HepG2 (cell line): ENCODE data around the gene TMEM185B. TPM values are rescaled to one million over a fixed set of nuclear protein-coding genes. Genes with fewer than 3 reads are reported as not detected.

ENCODE experiments used
- ATAC-seq: fragments of 200-7000 bp; cut with Tn5 transposase; 3 replicates; pipeline ENCODE4 v1.9.1; 2020; ENCODE audit warnings: mild to moderate bottlenecking, moderate library complexity
- BruUV-seq: library from RNA; stranded (reverse); fragments of 400-500 nt; replicated peaks from 2 replicates; lab custom pipeline; 2021; lab: Mats Ljungman, UMichigan
- CTCF ChIA-PET: fragments of 300-600 bp; formaldehyde crosslinking; extraction: SDS; loops from one replicate; lab custom pipeline; 2021; ENCODE audit warnings: low total read pairs, inconsistent platforms, low intra/inter-chr PET ratio; lab: Yijun Ruan, JAX
- POLR2A ChIA-PET: fragments of 350-600 bp; sonication (Branson Sonifier 250); formaldehyde crosslinking; loops from one replicate; lab custom pipeline; 2020; ENCODE audit warnings: antibody characterized with exemption, inconsistent platforms; lab: Yijun Ruan, JAX
- DNase-seq: peaks from one replicate; pipeline ENCODE4 v3.0.0-alpha.2; 2015; ENCODE audit warnings: low spot score
- FAIRE-seq: peaks from 3 replicates; lab custom pipeline; 2011; peaks lifted over from hg19 to GRCh38; lab: Jason Lieb, UNC
- H2AFZ ChIP-seq: one replicate; pipeline ENCODE4 v1.6.1; 2011; ENCODE audit warnings: low read length, inconsistent platforms
- H3K27ac ChIP-seq: fragments of 300-600 bp; 3 replicates; pipeline ENCODE4 v1.8.0; 2011; ENCODE audit warnings: mixed run types, mild to moderate bottlenecking, mixed read lengths, low read length, inconsistent platforms; ENCODE audit not compliant: insufficient read depth; ENCODE audit errors: extremely low read length
- H3K27me3 ChIP-seq, 2 experiments: fragments of 200-600 bp in 1 of 2; 2 replicates in 1 of 2; 3 replicates in 1 of 2; pipeline versions ENCODE4 v1.6.0 to v1.8.0; 2011; ENCODE audit warnings: low read length in 2 of 2, mild to moderate bottlenecking in 2 of 2, moderate library complexity in 2 of 2, inconsistent platforms in 1 of 2; ENCODE audit not compliant: insufficient read depth in 2 of 2, control insufficient read depth in 1 of 2
- H3K36me3 ChIP-seq, 2 experiments: fragments of 200-600 bp in 1 of 2; replicated peaks in 1 of 2; 2 replicates in 1 of 2; 3 replicates in 1 of 2; pipeline versions ENCODE4 v1.5.1 to v1.8.0; 2011; ENCODE audit warnings: low read length in 2 of 2, inconsistent platforms in 1 of 2; ENCODE audit not compliant: insufficient read depth in 2 of 2, control insufficient read depth in 1 of 2
- H3K4me1 ChIP-seq: 2 replicates; pipeline ENCODE4 v1.5.1; 2012; ENCODE audit warnings: low read length, inconsistent platforms; ENCODE audit not compliant: insufficient read depth
- H3K4me2 ChIP-seq: 2 replicates; pipeline ENCODE4 v1.6.0; 2011; ENCODE audit warnings: low read depth, low read length, inconsistent platforms
- H3K4me3 ChIP-seq, 3 experiments: fragments of 200-600 bp in 1 of 3; sonication (generic), shearing (Covaris generic) in 1 of 3; replicated peaks in 1 of 3; 2 replicates each; pipeline ENCODE4 v1.5.1; 2011 to 2016; ENCODE audit warnings: low read length in 3 of 3, inconsistent platforms in 2 of 3, low read depth in 2 of 3, mild to moderate bottlenecking in 2 of 3, control low read depth in 1 of 3, mixed read lengths in 1 of 3; ENCODE audit not compliant: insufficient read depth in 1 of 3
- H3K79me2 ChIP-seq: one replicate; pipeline ENCODE4 v1.6.1; 2011; ENCODE audit warnings: low read length, inconsistent platforms; ENCODE audit not compliant: insufficient read depth
- H3K9ac ChIP-seq: 2 replicates; pipeline ENCODE4 v1.6.0; 2011; ENCODE audit warnings: mild to moderate bottlenecking, low read depth, low read length, inconsistent platforms; ENCODE audit not compliant: insufficient read depth
- H3K9me3 ChIP-seq: 2 replicates; pipeline ENCODE4 v1.5.1; 2012; ENCODE audit warnings: mild to moderate bottlenecking, low read length
- H4K20me1 ChIP-seq: 2 replicates; pipeline ENCODE4 v1.6.0; 2011; ENCODE audit warnings: inconsistent platforms, mild to moderate bottlenecking, low read length, moderate library complexity; ENCODE audit not compliant: insufficient read depth
- BRF2 ChIP-seq: sonication (generic); formaldehyde crosslinking; IDR thresholded peaks from 2 replicates; pipeline ENCODE4 v1.8.1; 2022; ENCODE audit warnings: mild to moderate bottlenecking, missing genetic modification reagents
- CBX2 ChIP-seq, 2 experiments: fragments of 200-600 bp in 1 of 2; sonication (generic); formaldehyde crosslinking in 1 of 2; IDR thresholded peaks; 2 replicates each; pipeline versions ENCODE4 v1.7.0 to v1.8.1; 2018 to 2022; ENCODE audit warnings: low read depth in 2 of 2, low read length in 1 of 2, mild to moderate bottlenecking in 1 of 2, missing genetic modification reagents in 1 of 2
- CHD2 ChIP-seq: IDR thresholded peaks from 2 replicates; pipeline ENCODE4 v1.6.1; 2011; ENCODE audit warnings: low read depth, low read length, improper control_type of control experiment
- LCORL ChIP-seq, 2 experiments: fragments of 450-650 bp in 1 of 2; sonication (generic) in 1 of 2; formaldehyde crosslinking in 1 of 2; IDR thresholded peaks; 2 replicates each; pipeline versions ENCODE4 v1.5.0 to v1.6.1; 2017 to 2020; ENCODE audit warnings: antibody characterized with exemption in 1 of 2, missing genetic modification reagents in 1 of 2
- PHF21A ChIP-seq: sonication (generic); formaldehyde crosslinking; IDR thresholded peaks from 2 replicates; pipeline ENCODE4 v1.5.0; 2020; ENCODE audit warnings: mild to moderate bottlenecking, missing genetic modification reagents
- RFXANK ChIP-seq: IDR thresholded peaks from 2 replicates; pipeline ENCODE4 v1.6.1; 2016
- SALL2 ChIP-seq: sonication (generic); formaldehyde crosslinking; IDR thresholded peaks from 2 replicates; pipeline ENCODE4 v1.8.1; 2023; ENCODE audit warnings: mild to moderate bottlenecking, missing genetic modification reagents, inconsistent platforms
- SAP130 ChIP-seq: IDR thresholded peaks from 2 replicates; pipeline ENCODE4 v1.6.1; 2016; ENCODE audit warnings: low read depth
- SETDB1 ChIP-seq: sonication (generic); formaldehyde crosslinking; IDR thresholded peaks from 2 replicates; pipeline ENCODE4 v1.5.1; 2020; ENCODE audit warnings: missing genetic modification reagents, mild to moderate bottlenecking, borderline replicate concordance
- SP5 ChIP-seq: IDR thresholded peaks from 2 replicates; pipeline ENCODE4 v1.6.1; 2016; ENCODE audit warnings: low read depth, borderline replicate concordance
- ZNF121 ChIP-seq: sonication (generic); formaldehyde crosslinking; IDR thresholded peaks from 2 replicates; pipeline ENCODE4 v1.5.0; 2020; ENCODE audit warnings: mild to moderate bottlenecking, missing genetic modification reagents
- ZNF543 ChIP-seq: sonication (generic); formaldehyde crosslinking; IDR thresholded peaks from 2 replicates; pipeline ENCODE4 v1.4.0; 2020; ENCODE audit warnings: mild to moderate bottlenecking, missing genetic modification reagents
- ZNF7 ChIP-seq: IDR thresholded peaks from 2 replicates; pipeline ENCODE4 v1.6.1; 2016; ENCODE audit warnings: missing biosample characterization, missing genetic modification reagents
- ZNF710 ChIP-seq: sonication (generic); formaldehyde crosslinking; IDR thresholded peaks from 2 replicates; pipeline ENCODE4 v1.5.0; 2020; ENCODE audit warnings: mild to moderate bottlenecking, missing genetic modification reagents, borderline replicate concordance
- WGBS: methylation state at CpG from one replicate; pipeline ENCODE4 v1.1.6; 2017; ENCODE audit warnings: low lambda C conversion rate; 5-methylcytosine and 5-hydroxymethylcytosine counted together
- in situ Hi-C: cut with HindIII; loops from 2 replicates; pipeline ENCODE4 v1.10.0; 2017; ENCODE audit warnings: low pct_unique_long_range_greater_than_20kb; ENCODE audit not compliant: extremely low pct_ligation_motif_present
- intact Hi-C: fragments of 100-400 bp; cut with micrococcal nuclease; formaldehyde crosslinking; loops from one replicate; pipeline ENCODE4 v1.10.0; 2022; ENCODE audit not compliant: unreplicated experiment
- polyA plus RNA-seq, 8 experiments: library from polyadenylated mRNA; depleted of rRNA in 3 of 8; stranded (reverse) in 7 of 8; unstranded in 1 of 8; fragments of >200 nt; fragmentation: Illumina TruSeq in 4 of 8; extraction: Trizol in 4 of 8; gene quantifications; 2 replicates each; pipeline versions ENCODE4 v1.2.1 to v1.2.3, GENCODE V29; 2011 to 2016; ENCODE audit warnings: low read depth in 4 of 8, missing spikeins in 1 of 8, mixed read lengths in 1 of 8; ENCODE audit not compliant: insufficient read depth in 1 of 8
- total RNA-seq, 5 experiments: library from RNA; depleted of rRNA; stranded (reverse); fragments of >200 nt; fragmentation: Illumina TruSeq; extraction: Trizol; gene quantifications; 2 replicates each; pipeline ENCODE4 v1.2.3, GENCODE V29; 2016; ENCODE audit warnings: low read depth in 1 of 5
- TF ChIP-seq, protein P1 (sequence below): sonication (generic); formaldehyde crosslinking; IDR thresholded peaks from 2 replicates; pipeline ENCODE4 v1.4.0; 2020; ENCODE audit warnings: mild to moderate bottlenecking, missing genetic modification reagents
- TF ChIP-seq, protein P2 (sequence below): sonication (generic); formaldehyde crosslinking; IDR thresholded peaks from 2 replicates; pipeline ENCODE4 v1.5.0; 2020; ENCODE audit warnings: mild to moderate bottlenecking, missing genetic modification reagents, moderate library complexity
- TF ChIP-seq, protein P3 (sequence below): sonication (generic); formaldehyde crosslinking; IDR thresholded peaks from 2 replicates; pipeline ENCODE4 v1.4.0; 2020; ENCODE audit warnings: mild to moderate bottlenecking, missing genetic modification reagents

TMEM185B gene
- total and polyA plus RNA-seq, 2 of the 13 experiments (the other 11 are each of a cell fraction or from before 2014, with no cell fraction given): 5.6 to 7.0 TPM

GRCh38 chr2:120204022-120204405, 19.2 kb downstream of the TMEM185B start:
- no peaks in the 10 kb centered on the region for H3K36me3 ChIP-seq
- DNase-seq (peak; percentile 45), FAIRE-seq (peak; percentile 56), ATAC-seq (peak; percentile 96)
- H3K27me3 ChIP-seq: peaks cover 2 to 26% of the 10 kb centered on the region in 2 experiments; a peak in 3 of 5 replicates
- H3K27ac ChIP-seq: no peak overlapping the region
- peaks cover 25% of the 10 kb centered on the region for H3K4me1 ChIP-seq
- no TSS peak for BruUV-seq
- 0% methylated on average over 4 of the region's 5 CpGs for WGBS
- no peak overlapping the region for H3K9ac ChIP-seq
- H3K4me2 ChIP-seq: peak overlapping the region; percentile 83
- no peaks in the 10 kb centered on the region for H3K79me2 ChIP-seq
- ChIA-PET POLR2A (no interaction called here), CTCF (no interaction called here)
- H3K9me3 ChIP-seq: no peaks in the 10 kb centered on the region
- intact Hi-C loops (no loop called here), in situ Hi-C loops (loop anchor here (10.0 kb wide), 1 partner anchor 111 kb away; no protein-coding TSS in a partner anchor)
- no peaks in the 10 kb centered on the region for H4K20me1 ChIP-seq
- H2AFZ ChIP-seq: peak overlapping the region; percentile 24
- H3K4me3 ChIP-seq: peak overlapping the region in 2 of 3 experiments; percentile 1 to 66; a peak in 3 of 6 replicates
- TF ChIP-seq, protein P1, sequence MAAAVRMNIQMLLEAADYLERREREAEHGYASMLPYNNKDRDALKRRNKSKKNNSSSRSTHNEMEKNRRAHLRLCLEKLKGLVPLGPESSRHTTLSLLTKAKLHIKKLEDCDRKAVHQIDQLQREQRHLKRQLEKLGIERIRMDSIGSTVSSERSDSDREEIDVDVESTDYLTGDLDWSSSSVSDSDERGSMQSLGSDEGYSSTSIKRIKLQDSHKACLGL: no peak
- TF ChIP-seq, protein P2, sequence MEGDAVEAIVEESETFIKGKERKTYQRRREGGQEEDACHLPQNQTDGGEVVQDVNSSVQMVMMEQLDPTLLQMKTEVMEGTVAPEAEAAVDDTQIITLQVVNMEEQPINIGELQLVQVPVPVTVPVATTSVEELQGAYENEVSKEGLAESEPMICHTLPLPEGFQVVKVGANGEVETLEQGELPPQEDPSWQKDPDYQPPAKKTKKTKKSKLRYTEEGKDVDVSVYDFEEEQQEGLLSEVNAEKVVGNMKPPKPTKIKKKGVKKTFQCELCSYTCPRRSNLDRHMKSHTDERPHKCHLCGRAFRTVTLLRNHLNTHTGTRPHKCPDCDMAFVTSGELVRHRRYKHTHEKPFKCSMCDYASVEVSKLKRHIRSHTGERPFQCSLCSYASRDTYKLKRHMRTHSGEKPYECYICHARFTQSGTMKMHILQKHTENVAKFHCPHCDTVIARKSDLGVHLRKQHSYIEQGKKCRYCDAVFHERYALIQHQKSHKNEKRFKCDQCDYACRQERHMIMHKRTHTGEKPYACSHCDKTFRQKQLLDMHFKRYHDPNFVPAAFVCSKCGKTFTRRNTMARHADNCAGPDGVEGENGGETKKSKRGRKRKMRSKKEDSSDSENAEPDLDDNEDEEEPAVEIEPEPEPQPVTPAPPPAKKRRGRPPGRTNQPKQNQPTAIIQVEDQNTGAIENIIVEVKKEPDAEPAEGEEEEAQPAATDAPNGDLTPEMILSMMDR (CRISPR knock-in tag): peak; percentile 75
- TF ChIP-seq CHD2 (no peak), PHF21A (CRISPR knock-in tag) (0 out of 2 replicates have a peak, but pooled peaks have one; percentile 25), ZNF710 (no peak), ZNF7 (CRISPR knock-in tag) (no peak), SAP130 (CRISPR knock-in tag) (peak; percentile 27; the same call in 1 of the 2 replicates), SALL2 (CRISPR knock-in tag) (no peak), CBX2 (IDR thresholded peaks at IDR 0.05; ENCODE audit: low read depth, low read length) (no peak), CBX2 (CRISPR knock-in tag; IDR thresholded peaks at IDR 0.05; ENCODE audit: low read depth) (no peak), LCORL (IDR thresholded peaks at IDR 0.05) (no peak), LCORL (CRISPR knock-in tag; IDR thresholded peaks at IDR 0.05) (no peak), SP5 (CRISPR knock-in tag) (no peak), ZNF543 (CRISPR knock-in tag) (no peak), ZNF121 (CRISPR knock-in tag) (peak; percentile 38; the same call in 1 of the 2 replicates), SETDB1 (CRISPR knock-in tag) (no peak), RFXANK (CRISPR knock-in tag) (no peak), BRF2 (CRISPR knock-in tag) (no peak)
- TF ChIP-seq, protein P3, sequence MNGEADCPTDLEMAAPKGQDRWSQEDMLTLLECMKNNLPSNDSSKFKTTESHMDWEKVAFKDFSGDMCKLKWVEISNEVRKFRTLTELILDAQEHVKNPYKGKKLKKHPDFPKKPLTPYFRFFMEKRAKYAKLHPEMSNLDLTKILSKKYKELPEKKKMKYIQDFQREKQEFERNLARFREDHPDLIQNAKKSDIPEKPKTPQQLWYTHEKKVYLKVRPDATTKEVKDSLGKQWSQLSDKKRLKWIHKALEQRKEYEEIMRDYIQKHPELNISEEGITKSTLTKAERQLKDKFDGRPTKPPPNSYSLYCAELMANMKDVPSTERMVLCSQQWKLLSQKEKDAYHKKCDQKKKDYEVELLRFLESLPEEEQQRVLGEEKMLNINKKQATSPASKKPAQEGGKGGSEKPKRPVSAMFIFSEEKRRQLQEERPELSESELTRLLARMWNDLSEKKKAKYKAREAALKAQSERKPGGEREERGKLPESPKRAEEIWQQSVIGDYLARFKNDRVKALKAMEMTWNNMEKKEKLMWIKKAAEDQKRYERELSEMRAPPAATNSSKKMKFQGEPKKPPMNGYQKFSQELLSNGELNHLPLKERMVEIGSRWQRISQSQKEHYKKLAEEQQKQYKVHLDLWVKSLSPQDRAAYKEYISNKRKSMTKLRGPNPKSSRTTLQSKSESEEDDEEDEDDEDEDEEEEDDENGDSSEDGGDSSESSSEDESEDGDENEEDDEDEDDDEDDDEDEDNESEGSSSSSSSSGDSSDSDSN (CRISPR knock-in tag): peak; percentile 8; the same call in 1 of the 2 replicates
